GM12874 (cell line): ENCODE measurements around the gene PEMT.

Source experiments
- TF ChIP-seq, protein P1 (sequence below): IDR thresholded peaks from 2 replicates; pipeline ENCODE4 v1.5.1; 2011; ENCODE audit warnings: low read depth, mild to moderate bottlenecking, control low read depth, low read length, moderate library complexity; ENCODE audit not compliant: insufficient read depth

PEMT gene, protein sequence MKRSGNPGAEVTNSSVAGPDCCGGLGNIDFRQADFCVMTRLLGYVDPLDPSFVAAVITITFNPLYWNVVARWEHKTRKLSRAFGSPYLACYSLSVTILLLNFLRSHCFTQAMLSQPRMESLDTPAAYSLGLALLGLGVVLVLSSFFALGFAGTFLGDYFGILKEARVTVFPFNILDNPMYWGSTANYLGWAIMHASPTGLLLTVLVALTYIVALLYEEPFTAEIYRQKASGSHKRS

DNA sequence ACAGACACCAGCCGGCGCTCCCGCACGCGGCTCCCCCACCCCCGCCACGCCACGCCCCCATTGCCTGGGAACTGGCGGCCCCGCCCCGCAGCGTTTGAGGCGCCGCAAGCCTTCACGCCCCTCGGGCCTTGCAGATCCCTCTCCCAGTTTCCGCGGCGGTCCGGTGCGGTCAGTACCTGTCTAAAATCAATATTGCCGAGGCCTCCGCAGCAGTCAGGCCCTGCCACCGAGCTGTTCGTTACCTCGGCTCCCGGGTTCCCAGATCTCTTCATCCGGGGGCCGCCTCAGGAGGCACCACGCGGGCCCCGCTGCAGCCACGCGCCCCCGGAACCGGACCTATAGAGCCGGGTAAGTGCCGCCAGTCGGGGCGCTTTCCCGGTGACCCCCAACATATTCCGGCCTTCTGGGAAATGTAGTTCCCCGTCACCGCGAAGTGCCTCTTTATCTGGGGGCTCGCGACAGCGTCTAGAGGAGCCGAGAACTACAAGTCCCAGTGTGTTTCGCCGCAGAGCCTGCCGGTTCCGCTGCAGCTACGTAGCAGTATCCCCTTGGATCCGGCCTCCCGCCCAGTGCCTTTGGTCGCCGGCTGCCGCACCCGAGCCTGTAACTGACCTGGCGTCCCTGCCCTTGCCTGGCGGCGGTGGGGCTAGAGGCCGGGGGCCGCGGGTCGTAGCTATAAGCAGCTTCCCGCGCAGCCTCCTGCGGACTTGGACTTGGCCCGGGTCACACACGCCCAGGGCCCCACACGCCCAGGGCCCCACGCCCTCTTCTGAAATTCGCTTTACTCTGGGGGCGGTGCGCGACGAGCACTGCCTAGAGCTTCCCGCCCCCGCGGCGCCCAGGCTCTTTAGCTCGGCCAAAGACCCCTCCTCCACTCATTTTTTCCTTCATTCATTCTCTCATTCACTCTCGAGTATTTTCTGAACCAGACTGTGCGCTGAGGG, at the start of gene PEMT:
Gene PEMT, minus strand, starts transcription at position 354 of the 944 bp plus-strand sequence. Its CDS starts 82 bp downstream, at position 272.
- TF ChIP-seq, protein P1, sequence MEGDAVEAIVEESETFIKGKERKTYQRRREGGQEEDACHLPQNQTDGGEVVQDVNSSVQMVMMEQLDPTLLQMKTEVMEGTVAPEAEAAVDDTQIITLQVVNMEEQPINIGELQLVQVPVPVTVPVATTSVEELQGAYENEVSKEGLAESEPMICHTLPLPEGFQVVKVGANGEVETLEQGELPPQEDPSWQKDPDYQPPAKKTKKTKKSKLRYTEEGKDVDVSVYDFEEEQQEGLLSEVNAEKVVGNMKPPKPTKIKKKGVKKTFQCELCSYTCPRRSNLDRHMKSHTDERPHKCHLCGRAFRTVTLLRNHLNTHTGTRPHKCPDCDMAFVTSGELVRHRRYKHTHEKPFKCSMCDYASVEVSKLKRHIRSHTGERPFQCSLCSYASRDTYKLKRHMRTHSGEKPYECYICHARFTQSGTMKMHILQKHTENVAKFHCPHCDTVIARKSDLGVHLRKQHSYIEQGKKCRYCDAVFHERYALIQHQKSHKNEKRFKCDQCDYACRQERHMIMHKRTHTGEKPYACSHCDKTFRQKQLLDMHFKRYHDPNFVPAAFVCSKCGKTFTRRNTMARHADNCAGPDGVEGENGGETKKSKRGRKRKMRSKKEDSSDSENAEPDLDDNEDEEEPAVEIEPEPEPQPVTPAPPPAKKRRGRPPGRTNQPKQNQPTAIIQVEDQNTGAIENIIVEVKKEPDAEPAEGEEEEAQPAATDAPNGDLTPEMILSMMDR, result no peak

DNA sequence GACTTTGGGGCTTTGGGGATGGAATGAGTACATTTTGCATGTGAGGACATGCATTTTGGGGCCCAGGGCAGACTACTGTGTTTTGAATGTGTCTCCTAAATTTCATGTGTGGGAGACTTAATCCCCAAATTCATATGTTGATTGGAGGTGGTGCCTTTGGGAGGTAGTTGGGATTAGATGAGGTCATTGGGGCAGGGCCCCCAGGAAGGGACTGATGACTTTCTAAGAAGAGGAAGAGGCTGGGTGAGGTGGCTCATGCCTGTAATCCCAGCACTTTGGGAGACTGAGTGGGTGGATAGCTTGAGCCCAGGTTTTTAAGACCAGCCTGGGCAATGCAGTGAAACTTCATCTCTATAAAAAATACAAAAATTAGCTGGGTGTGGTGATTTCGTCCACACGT, 47.0 kb upstream of the PEMT start:
- TF ChIP-seq, protein P1, result no peak

DNA sequence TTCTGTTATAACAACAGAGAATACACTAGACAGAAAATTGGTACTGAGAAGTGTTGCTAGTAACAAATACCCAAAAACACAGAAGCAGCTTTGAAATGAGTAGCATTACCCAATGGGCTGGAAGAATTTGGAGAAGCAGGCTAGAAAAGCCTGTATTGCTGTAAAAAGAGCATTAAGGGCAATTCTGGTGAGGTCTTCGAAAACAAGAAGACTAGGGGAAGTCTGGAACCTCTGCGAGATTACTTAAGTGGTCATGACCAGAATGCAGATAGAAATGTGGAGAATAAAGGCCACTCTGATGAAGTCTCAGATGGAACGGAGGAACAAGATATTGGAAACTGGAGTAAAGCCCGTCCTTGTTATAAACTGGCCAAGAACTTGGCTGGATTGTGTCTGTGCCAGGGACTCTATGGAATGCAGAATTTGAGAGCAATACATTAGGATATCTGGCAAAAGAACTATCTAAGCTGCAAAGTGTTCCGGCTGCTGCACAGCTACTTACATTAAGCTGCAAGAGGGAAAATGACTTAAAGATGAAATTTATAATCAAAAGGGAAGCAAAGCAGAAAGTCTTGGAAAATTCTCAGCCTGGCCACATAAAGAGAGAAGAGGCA, 44.9 kb upstream of the PEMT start:
- TF ChIP-seq, protein P1, result no peak

DNA sequence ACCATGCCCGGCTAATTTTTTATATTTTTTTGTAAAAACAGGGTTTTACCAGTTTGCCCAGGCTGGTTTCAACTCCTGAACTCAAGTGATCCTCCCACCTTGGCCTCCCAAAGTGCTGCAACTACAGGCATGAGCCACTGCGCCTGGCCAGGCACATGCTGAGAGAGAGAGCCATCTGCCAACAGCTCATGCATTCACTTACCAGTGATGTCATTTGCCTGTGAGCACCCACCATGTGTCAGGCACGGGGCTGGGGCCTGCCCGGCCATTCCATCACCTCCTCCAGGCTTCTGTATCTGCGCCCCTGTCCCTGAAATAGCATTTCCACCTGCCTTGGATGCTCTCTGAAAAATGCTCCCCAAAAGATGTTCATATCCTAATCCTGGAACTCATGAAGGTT, 43.6 kb upstream of the PEMT start:
- TF ChIP-seq, protein P1, result no peak

DNA sequence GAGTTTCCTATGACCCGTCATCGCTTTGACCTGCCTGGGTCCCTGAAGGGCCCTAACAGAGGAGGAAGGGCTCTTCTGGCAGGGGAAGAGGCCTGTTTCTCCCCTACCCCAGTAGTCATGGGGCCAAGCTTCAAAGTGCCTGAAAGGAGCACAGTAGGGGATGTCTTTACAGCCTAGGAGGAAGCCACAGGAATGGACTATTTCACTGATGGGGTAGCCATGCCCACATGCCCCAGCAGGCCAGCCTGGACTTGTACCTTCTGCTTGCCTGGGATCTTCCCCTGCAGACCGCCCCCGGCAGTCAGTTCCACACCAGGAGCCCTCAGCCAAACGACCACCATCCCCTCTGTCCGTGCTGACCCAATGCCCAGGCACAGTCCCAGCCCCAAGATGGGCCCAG, 41.8 kb upstream of the PEMT start:
- TF ChIP-seq, protein P1, result no peak

DNA sequence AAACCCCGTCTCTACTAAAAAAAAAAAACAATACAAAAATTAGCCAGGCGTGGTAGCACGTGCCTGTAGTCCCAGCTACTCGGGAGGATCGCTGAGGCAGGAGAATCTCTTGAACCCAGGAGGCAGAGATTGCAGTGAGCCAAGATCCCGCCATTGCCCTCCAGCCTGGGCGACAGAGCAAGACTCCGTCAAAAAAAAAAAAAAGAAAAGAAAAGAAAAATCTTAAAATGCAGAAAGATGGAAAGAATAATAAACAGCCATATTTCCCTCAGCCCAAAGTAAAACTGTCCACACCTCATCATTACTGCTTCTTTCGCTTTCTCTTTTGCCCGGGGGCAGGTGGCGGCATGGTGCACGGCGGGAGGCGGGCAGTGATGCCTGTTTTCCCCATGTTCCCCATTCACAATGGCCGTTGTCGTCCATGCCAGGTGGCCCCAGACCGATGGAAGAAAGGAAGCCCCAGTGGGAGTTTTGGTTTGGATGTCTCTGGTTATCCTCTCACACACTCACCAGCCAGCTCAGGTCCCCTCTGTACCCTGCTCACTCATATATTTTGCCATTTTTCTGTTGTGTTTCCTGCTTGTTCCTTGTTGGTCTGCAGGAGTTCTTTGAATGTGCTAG, 37.0 kb upstream of the PEMT start:
- TF ChIP-seq, protein P1, result no peak

DNA sequence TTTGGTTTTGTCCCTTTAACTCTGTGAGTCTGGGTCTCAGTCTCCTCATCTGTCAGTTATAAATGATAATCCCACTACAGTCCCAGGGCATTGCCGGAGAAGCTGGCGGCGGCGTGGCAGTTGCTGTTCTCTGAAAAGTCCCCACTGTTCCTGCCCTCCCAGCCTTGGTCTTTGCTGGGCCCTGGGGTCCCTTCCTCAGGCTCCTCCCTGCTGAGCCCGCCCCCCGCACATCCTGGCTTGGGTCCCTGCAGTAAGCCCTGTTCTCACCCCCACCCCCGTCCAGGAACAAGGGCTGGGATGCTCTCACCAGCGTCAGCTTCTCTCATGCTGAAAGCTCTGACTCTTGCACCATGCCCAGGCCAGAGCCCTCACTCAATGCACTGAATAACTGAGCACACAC, 35.3 kb upstream of the PEMT start:
- TF ChIP-seq, protein P1, result no peak
